Immature natural killer cell (primary cell): ENCODE results near the gene CACNG6. TPM values are rescaled to one million over a fixed set of nuclear protein-coding genes. Genes with fewer than 3 reads are reported as not detected.

Source experiments
- DNase-seq, 3 donors: peaks; one replicate each; pipeline ENCODE4 v3.0.0; 2022; ENCODE audit warnings: mixed read lengths in 1 of 3
- H3K27ac Mint-ChIP-seq, 6 donors: one replicate each; pipeline ENCODE4 v1.8.0; 2020; ENCODE audit warnings: mixed read lengths in 6 of 6, mild to moderate bottlenecking in 5 of 6, inconsistent platforms in 4 of 6, moderate library complexity in 3 of 6
- H3K27me3 Mint-ChIP-seq, 3 donors: one replicate each; pipeline ENCODE4 v1.8.0; 2020 to 2021; ENCODE audit warnings: low read depth in 3 of 3, mild to moderate bottlenecking in 3 of 3, mixed read lengths in 3 of 3, moderate library complexity in 3 of 3, inconsistent platforms in 1 of 3
- H3K36me3 Mint-ChIP-seq, 3 donors: one replicate each; pipeline ENCODE4 v1.8.0; 2020; ENCODE audit warnings: mixed read lengths in 3 of 3, inconsistent platforms in 2 of 3, mild to moderate bottlenecking in 2 of 3
- H3K4me1 Mint-ChIP-seq, 2 donors: one replicate each; pipeline ENCODE4 v1.8.0; 2020; ENCODE audit warnings: inconsistent platforms in 2 of 2, mild to moderate bottlenecking in 2 of 2, mixed read lengths in 2 of 2, moderate library complexity in 1 of 2
- H3K4me3 Mint-ChIP-seq, 5 donors: one replicate each; pipeline ENCODE4 v1.8.0; 2020; ENCODE audit warnings: mild to moderate bottlenecking in 5 of 5, mixed read lengths in 5 of 5, inconsistent platforms in 3 of 5, moderate library complexity in 3 of 5
- H3K9me3 Mint-ChIP-seq, 6 donors: one replicate each; pipeline ENCODE4 v1.8.0; 2020; ENCODE audit warnings: mild to moderate bottlenecking in 6 of 6, mixed read lengths in 6 of 6, inconsistent platforms in 4 of 6, moderate library complexity in 3 of 6
- polyA plus RNA-seq, 3 donors: library from polyadenylated mRNA; unstranded; fragments of 300-500 nt; fragmentation: Illumina TruSeq; gene quantifications; one replicate each; pipeline ENCODE4 v1.2.3, GENCODE V29; 2021

The CACNG6 gene
- polyA plus RNA-seq, 3 donors from 2014 or later = not detected

DNA sequence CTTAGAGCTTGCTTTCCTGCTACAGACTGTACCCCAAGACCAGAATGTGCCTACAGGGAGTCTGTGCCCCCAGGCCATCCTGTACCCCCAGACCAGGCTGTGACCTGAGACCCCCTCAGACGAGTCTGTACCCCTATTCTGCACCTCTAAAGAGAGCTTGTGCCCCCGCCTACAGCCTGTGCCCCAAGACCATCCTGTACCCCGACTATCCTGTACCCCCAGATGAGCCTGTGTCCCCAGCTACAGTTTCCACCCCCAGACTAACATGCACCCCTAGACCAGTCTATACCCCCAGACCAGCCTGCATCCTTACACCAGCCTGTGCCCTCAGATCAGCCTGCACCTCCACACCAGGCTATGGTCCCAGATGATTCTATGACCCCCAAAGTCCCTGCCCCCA lies 2.0 kb downstream of the CACNG6 start:
- no peaks in the 10 kb centered on the region for H3K36me3 Mint-ChIP-seq
- peaks cover 2 to 28% (median 23%) of the 10 kb centered on the region in 3 donors for H3K27me3 Mint-ChIP-seq
- no peak overlapping the region for H3K4me3 Mint-ChIP-seq
- no peak for DNase-seq
- peaks cover 0 to 2% (median 0%) of the 10 kb centered on the region in 6 donors for H3K9me3 Mint-ChIP-seq
- peaks cover 0 to 5% of the 10 kb centered on the region in 2 donors for H3K4me1 Mint-ChIP-seq
- no peak overlapping the region for H3K27ac Mint-ChIP-seq

DNA sequence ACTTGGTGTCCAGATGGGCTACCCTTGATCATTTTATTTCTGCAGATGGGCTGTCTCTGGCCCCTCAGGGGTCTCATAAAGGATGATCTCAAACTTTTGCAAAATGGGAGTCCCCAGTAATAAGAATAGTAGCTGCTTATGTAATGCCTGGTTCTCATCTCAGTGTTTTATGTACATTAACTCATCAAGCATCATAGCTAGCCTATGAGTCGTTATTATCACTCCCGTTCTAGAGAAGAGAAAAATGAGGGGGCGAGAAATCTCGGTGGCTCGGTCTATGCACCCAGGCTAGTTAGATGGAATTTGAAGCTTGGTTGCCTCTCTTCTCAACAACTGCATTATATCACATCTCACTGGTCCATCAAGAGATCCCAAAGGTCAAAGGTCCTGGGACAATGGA lies 3.4 kb downstream of the CACNG6 start:
- no peak for DNase-seq
- Mint-ChIP-seq H3K4me3 (no peak overlapping the region), H3K36me3 (no peaks in the 10 kb centered on the region), H3K27ac (no peak overlapping the region), H3K27me3 (peaks cover 2 to 22% (median 20%) of the 10 kb centered on the region in 3 donors), H3K9me3 (no peaks in the 10 kb centered on the region), H3K4me1 (peaks cover 0 to 5% of the 10 kb centered on the region in 2 donors)

DNA sequence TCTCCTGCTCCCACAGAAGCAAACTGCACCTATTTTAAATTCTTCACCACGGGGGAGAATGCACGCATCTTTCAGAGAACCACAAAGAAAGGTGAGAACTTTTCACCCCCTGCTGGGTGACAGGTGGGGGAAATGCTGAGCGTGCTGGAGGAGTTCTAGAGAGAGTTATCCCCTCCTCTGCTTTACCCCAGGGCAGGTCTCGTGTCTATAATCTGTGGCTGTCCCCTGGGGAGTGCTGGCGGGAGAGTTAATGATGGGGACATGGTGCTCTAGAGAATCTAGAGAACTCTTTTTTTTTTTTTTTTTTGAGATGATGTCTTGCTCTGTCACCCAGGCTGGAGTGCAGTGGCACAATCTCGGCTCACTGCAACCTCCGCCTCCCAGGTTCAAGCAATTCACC lies 6.8 kb downstream of the CACNG6 start:
- no peaks in the 10 kb centered on the region for H3K36me3 Mint-ChIP-seq
- no peaks in the 10 kb centered on the region for H3K4me1 Mint-ChIP-seq
- peaks cover 5 to 27% (median 21%) of the 10 kb centered on the region in 3 donors for H3K27me3 Mint-ChIP-seq
- H3K27ac Mint-ChIP-seq = no peak overlapping the region
- DNase-seq = no peak
- no peak overlapping the region for H3K4me3 Mint-ChIP-seq
- no peaks in the 10 kb centered on the region for H3K9me3 Mint-ChIP-seq

DNA sequence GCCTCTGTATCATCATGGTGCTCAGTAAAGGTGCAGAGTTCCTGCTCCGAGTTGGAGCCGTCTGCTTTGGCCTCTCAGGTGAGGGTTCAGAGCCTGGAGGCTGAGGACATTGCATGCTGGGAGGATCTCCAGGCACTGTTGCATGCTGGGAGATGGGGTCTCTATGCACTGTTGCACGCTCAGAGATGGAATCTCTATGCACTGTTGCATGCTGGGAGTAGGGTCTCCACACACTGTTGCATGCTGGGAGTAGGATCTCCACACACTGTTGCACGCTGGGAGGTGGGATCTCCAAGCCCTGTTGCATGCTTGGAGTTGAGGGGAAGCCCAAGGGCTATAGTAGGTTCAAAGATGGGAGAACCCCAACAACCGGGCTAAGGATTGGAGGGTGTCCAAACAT lies 8.3 kb downstream of the CACNG6 start:
- DNase-seq = no peak
- Mint-ChIP-seq H3K27me3 (peaks cover 3 to 30% (median 12%) of the 10 kb centered on the region in 3 donors), H3K27ac (no peak overlapping the region), H3K4me1 (no peaks in the 10 kb centered on the region), H3K9me3 (no peaks in the 10 kb centered on the region), H3K4me3 (no peak overlapping the region), H3K36me3 (no peaks in the 10 kb centered on the region)

DNA sequence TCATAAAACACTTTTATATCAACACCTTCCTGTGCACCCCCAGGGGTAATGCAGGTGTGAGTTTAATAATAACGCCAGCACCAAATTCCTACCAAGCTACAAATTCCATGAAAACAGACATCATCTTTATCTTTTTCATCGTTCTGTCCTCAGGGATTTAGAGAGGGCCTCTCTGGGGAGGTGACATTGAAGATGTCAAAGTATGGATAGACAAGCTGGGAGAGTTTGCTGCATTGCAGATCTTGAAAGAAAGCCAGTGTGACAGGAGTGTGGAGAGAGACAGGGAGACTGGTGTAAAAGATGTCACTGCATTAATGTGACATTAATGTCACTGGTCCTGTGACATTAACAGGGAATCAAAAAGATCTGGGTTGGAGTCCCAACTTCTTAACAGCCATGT lies 10.1 kb downstream of the CACNG6 start:
- no peak overlapping the region for H3K4me3 Mint-ChIP-seq
- DNase-seq = no peak
- H3K4me1 Mint-ChIP-seq = no peaks in the 10 kb centered on the region
- H3K36me3 Mint-ChIP-seq = no peaks in the 10 kb centered on the region
- H3K9me3 Mint-ChIP-seq = no peaks in the 10 kb centered on the region
- H3K27ac Mint-ChIP-seq = no peak overlapping the region
- H3K27me3 Mint-ChIP-seq = peaks cover 5 to 20% (median 10%) of the 10 kb centered on the region in 3 donors

DNA sequence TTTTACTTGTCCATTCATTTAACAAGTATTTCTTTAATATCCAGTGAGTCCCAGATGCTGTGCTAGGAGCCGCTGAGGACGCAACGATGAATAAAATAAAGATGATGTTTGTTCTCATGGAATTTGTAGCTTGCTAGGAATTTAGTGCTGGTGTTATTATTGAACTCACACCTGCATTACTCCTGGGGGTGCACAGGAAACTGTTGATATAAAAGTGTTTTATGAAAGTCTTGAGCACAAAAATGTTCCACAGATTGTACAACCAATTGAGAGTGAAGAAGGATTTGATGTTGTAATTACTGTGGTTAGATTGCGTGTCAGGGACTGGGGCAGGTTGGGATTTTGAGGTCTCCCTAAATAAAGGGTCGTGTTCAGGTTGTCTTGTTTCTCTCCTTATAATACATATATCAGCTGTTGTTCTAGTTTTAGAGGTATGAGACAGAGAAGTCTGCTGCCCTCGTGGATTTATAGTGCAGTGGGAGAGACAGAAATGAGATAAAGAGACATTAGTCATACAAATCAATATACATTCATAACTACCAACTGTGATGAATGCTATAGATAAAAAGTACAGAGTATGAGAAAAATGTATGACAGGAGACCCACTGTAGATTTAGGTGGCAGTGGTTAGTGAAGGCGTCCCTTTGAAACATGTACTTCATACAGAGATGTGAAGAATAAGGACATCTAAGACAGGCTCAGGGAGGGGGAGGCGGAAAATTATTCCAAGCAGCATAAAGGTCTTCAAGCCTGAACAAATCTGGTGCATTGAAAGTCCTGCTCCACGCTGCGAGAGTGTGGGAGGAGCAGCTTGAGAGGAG lies 11.3 kb downstream of the CACNG6 start:
- no peak overlapping the region for H3K4me3 Mint-ChIP-seq
- H3K4me1 Mint-ChIP-seq = no peaks in the 10 kb centered on the region
- no peaks in the 10 kb centered on the region for H3K9me3 Mint-ChIP-seq
- DNase-seq = no peak
- H3K36me3 Mint-ChIP-seq = no peaks in the 10 kb centered on the region
- peaks cover 5 to 20% (median 8%) of the 10 kb centered on the region in 3 donors for H3K27me3 Mint-ChIP-seq
- no peak overlapping the region for H3K27ac Mint-ChIP-seq

DNA sequence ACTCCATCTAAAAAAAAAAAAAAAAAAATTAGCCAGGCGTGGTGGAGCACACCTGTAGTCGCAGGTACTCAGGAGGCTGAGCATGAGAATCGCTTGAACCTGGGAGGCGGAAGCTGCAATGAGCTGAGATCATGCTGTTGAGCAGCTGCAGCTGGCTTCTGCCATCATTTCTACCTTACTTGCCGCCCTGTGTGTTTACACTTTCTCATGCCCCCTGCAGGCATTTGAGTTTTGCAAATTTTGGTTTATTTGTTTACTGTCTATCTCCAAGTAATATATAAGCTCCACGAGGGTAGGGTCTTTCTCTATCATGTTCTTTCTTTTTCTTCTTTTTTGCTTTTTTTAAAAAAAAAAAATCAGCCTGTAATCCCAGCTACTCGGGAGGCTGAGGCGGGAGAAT lies 18.0 kb downstream of the CACNG6 start:
- H3K27ac Mint-ChIP-seq = no peak overlapping the region
- no peaks in the 10 kb centered on the region for H3K9me3 Mint-ChIP-seq
- H3K27me3 Mint-ChIP-seq = peaks cover 4 to 8% (median 5%) of the 10 kb centered on the region in 3 donors
- H3K4me3 Mint-ChIP-seq = no peak overlapping the region
- H3K36me3 Mint-ChIP-seq = no peaks in the 10 kb centered on the region
- no peaks in the 10 kb centered on the region for H3K4me1 Mint-ChIP-seq
- no peak for DNase-seq

DNA sequence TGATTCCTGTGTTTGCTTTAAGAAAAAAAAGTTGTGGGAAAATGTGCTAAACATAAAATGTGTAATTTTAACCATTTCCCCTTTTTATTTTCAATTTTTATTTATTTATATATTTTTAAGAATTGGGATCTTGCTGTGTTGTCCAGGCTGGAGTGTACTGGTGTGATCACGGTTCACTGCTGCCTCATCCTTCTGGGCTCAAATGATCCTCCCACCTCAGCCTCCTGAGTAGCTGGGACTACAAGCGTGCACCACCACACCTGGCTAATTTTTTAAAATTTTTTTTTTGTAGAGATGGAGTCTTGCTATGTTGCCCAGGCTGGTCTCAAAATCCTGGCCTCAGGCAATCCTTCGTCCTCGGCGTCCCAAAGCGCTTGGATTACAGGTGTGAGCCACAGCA lies 19.0 kb downstream of the CACNG6 start:
- H3K27ac Mint-ChIP-seq = no peak overlapping the region
- no peaks in the 10 kb centered on the region for H3K9me3 Mint-ChIP-seq
- H3K4me1 Mint-ChIP-seq = no peaks in the 10 kb centered on the region
- H3K36me3 Mint-ChIP-seq = no peaks in the 10 kb centered on the region
- H3K27me3 Mint-ChIP-seq = peaks cover 7 to 10% (median 8%) of the 10 kb centered on the region in 3 donors
- H3K4me3 Mint-ChIP-seq = no peak overlapping the region
- DNase-seq = no peak

DNA sequence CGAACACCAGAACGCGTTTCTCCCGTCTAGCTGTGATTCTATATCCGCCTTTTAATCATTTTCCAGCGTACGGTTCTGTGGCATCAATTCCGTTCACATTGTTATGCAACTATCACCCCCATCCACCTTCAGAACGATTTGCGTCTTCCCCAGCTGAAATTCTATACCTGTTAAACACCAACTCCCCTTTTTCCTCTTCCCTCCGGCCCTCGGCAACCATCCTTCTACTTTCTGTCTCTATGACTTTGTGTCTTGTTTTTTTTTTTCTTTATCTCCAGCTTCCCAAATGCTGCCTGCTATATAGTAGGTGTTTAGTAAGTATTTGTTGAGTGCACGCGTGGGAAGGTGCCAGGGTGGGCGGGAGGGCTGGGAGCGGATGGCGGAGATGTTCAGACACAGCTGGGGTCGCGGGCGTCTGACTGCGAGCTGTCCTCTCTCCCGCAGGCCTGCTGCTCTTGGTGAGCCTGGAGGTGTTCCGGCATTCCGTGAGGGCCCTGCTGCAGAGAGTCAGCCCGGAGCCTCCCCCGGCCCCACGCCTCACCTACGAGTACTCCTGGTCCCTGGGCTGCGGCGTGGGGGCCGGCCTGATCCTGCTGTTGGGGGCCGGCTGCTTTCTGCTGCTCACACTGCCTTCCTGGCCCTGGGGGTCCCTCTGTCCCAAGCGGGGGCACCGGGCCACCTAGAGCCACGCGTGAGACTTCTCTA lies 20.2 kb downstream of the CACNG6 start:
- Mint-ChIP-seq H3K4me3 (no peak overlapping the region), H3K27ac (no peak overlapping the region), H3K9me3 (no peaks in the 10 kb centered on the region), H3K27me3 (peaks cover 6 to 16% (median 7%) of the 10 kb centered on the region in 3 donors), H3K36me3 (no peaks in the 10 kb centered on the region), H3K4me1 (no peaks in the 10 kb centered on the region)
- no peak for DNase-seq

DNA sequence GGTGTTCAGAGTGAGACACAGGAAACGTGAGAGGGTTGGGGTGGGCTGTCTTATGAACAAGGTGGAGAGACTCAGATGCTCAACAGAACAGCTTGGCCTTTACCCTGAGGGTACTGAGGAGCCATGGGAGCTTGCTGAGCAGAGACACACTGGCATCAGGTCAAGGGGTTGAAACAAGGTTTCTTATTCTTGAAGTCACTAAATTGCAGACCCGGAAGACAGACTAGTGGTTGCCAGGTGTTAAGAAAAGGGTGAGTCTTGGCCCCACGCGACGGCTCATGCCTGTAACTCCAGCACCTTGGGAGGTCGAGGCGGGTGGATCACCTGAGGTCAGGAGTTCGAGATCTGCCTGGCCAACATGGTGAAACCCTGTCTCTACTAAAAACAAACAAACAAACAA lies 22.4 kb downstream of the CACNG6 start:
- Mint-ChIP-seq H3K36me3 (no peaks in the 10 kb centered on the region), H3K27ac (no peak overlapping the region), H3K4me1 (no peaks in the 10 kb centered on the region), H3K9me3 (no peaks in the 10 kb centered on the region), H3K27me3 (peaks cover 2 to 18% (median 7%) of the 10 kb centered on the region in 3 donors), H3K4me3 (no peak overlapping the region)
- DNase-seq = no peak

DNA sequence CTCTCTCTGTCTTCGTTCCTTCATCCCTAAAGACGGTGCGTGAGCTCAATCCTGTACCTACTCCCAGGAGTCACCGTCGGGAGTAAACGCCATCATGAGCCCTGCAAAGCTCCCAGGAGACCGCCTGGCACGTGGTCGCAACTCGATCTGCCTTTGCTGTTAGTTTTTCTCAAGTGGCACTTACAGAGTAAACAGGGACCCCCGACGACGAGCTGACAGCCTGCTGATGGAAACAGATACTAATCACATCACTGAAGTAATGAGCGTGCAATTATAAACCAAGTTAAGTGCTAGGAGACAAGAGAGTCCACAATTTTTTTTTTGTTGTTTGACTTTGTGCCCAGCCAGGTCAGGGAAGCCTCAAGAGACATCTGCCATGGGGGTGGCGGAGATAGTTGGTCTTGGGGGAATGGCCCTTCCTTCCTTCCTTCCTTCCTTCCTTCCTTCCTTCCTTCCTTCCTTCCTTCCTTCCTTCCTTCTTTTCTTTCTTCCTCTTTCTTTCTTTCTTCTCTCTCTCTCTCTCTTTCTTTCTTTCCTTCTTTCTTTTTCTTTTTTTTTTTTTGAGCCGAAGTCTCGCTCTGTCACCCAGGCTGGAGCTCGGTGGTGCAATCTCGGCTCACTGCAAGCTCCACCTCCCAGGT lies 23.6 kb downstream of the CACNG6 start:
- Mint-ChIP-seq H3K4me3 (no peak overlapping the region), H3K4me1 (no peaks in the 10 kb centered on the region), H3K9me3 (no peaks in the 10 kb centered on the region), H3K27ac (no peak overlapping the region), H3K36me3 (no peaks in the 10 kb centered on the region), H3K27me3 (peaks cover 2 to 15% (median 8%) of the 10 kb centered on the region in 3 donors)
- DNase-seq = no peak

DNA sequence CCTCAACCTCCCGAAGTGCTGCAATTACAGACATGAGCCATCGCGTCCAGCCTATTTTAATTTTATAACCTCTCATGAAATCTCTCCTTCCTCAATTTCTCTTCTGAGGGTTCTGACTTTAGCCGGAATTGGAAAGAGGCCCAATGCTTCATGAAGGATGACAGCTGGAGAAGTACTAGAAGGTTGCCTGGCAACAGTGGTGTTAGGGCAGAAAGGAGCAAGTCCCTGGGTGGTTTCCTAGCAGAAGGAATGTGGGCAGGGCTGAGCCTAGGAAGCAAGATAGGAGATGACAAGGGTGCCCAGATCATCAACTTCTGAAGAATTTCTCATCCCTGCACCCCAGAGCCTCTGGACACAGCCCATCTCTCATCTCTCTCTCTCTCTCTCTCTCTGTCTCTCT lies 25.8 kb downstream of the CACNG6 start:
- peaks cover 2 to 19% (median 9%) of the 10 kb centered on the region in 3 donors for H3K27me3 Mint-ChIP-seq
- no peak overlapping the region for H3K27ac Mint-ChIP-seq
- no peaks in the 10 kb centered on the region for H3K36me3 Mint-ChIP-seq

DNA sequence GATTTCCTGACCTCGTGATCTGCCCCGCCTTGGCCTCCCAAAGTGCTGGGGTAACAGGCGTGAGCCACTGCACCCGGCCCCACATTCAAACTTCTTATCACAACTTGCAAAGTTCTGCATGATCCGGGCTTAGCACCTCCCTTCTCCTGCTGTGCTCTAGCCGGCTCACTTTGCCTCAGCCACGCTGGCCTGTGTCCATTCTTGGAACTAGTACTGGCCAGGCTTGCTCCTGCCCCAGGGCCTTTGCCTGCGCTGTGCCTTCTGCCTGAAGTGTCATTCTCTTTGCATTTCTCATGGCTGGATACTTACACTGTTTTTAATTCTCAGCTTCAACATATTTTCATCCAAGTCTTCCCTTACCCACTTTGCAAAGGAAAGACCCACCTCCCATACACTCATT lies 29.9 kb downstream of the CACNG6 start:
- no peaks in the 10 kb centered on the region for H3K36me3 Mint-ChIP-seq
- H3K4me3 Mint-ChIP-seq = no peak overlapping the region
- no peak overlapping the region for H3K27ac Mint-ChIP-seq
- no peaks in the 10 kb centered on the region for H3K9me3 Mint-ChIP-seq
- H3K4me1 Mint-ChIP-seq = peaks cover 0 to 3% of the 10 kb centered on the region in 2 donors
- DNase-seq = no peak
- H3K27me3 Mint-ChIP-seq = peaks cover 0 to 18% (median 6%) of the 10 kb centered on the region in 3 donors

More for the DNA sequence above, 25.8 kb downstream of the CACNG6 start:
- no peak overlapping the region for H3K4me3 Mint-ChIP-seq
- H3K4me1 Mint-ChIP-seq = no peaks in the 10 kb centered on the region
- H3K9me3 Mint-ChIP-seq = no peaks in the 10 kb centered on the region
- no peak for DNase-seq

DNA sequence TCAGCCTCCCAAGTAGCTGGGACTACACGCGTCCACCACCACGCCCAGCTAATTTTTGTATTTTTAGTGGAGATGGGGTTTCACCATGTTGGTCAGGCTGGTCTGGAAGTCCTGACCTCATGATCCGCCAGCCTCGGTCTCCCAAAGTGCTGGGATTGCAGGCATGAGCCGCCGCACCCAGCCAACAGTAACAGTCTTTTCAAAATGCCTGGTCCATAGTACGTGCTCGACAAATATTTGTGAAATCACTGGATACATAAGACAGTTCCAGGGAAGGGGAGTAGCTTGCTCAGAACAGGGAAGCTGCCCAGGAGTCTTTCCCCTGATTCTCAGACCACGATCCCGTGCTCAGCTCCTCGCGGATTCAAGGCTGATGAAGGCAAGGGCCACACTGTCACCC lies 30.5 kb downstream of the CACNG6 start:
- Mint-ChIP-seq H3K9me3 (no peaks in the 10 kb centered on the region), H3K36me3 (no peaks in the 10 kb centered on the region), H3K27me3 (peaks cover 0 to 18% (median 6%) of the 10 kb centered on the region in 3 donors), H3K4me3 (no peak overlapping the region), H3K4me1 (peaks cover 0 to 3% of the 10 kb centered on the region in 2 donors), H3K27ac (no peak overlapping the region)
- DNase-seq = no peak
